SK-N-SH (cell line): ENCODE data around the gene NEK7. TPM values are rescaled to one million over a fixed set of nuclear protein-coding genes. Genes with fewer than 3 reads are reported as not detected.

Experiments
- CTCF ChIA-PET: fragments of 300-600, 350-600 bp; formaldehyde crosslinking; extraction: SDS; loops from one replicate; lab custom pipeline; 2021; lab: Yijun Ruan, JAX
- POLR2A ChIA-PET: fragments of 350-600 bp; sonication (Branson Sonifier 250); formaldehyde crosslinking; extraction: SDS; loops from one replicate; lab custom pipeline; 2020; ENCODE audit warnings: antibody characterized with exemption, inconsistent platforms; lab: Yijun Ruan, JAX
- DNase-seq: peaks from one replicate; pipeline ENCODE4 v3.0.0; 2012
- H2AFZ ChIP-seq: fragments of 200-600 bp; sonication (generic); 2 replicates; pipeline ENCODE4 v1.8.1; 2016; ENCODE audit warnings: antibody characterized with exemption, mild to moderate bottlenecking, low read depth
- H3F3A ChIP-seq: fragments of 200-600 bp; sonication (generic); replicated peaks from 2 replicates; pipeline ENCODE3; 2016; ENCODE audit warnings: antibody characterized with exemption, mild to moderate bottlenecking; ENCODE audit not compliant: insufficient read depth
- H3K27ac ChIP-seq, 2 experiments: fragments of 200-500 bp in 1 of 2; fragments of 200-600 bp in 1 of 2; sonication (Bioruptor generic) in 1 of 2; sonication (generic), shearing (Covaris generic) in 1 of 2; 2 replicates each; pipeline versions ENCODE4 v1.5.1 to v1.6.1; 2014 to 2016; ENCODE audit warnings: low read depth in 2 of 2, inconsistent platforms in 1 of 2, low read length in 1 of 2, mild to moderate bottlenecking in 1 of 2, mixed read lengths in 1 of 2
- H3K27me3 ChIP-seq: fragments of 200-600 bp; sonication (generic), shearing (Covaris generic); 2 replicates; pipeline ENCODE4 v1.6.1; 2016; ENCODE audit warnings: mixed run types; ENCODE audit not compliant: insufficient read depth
- H3K36me3 ChIP-seq, 2 experiments: fragments of 200-500 bp in 1 of 2; fragments of 200-600 bp in 1 of 2; sonication (Bioruptor generic) in 1 of 2; sonication (generic) in 1 of 2; replicated peaks in 1 of 2; 2 replicates each; pipeline versions ENCODE3 to v1.5.1; 2014 to 2016; ENCODE audit warnings: low read length in 1 of 2, mild to moderate bottlenecking in 1 of 2; ENCODE audit not compliant: insufficient read depth in 2 of 2, control insufficient read depth in 1 of 2
- H3K4me1 ChIP-seq, 2 experiments: fragments of 200-500 bp in 1 of 2; fragments of 200-600 bp in 1 of 2; sonication (Bioruptor generic) in 1 of 2; sonication (generic), shearing (Covaris generic) in 1 of 2; 2 replicates each; pipeline versions ENCODE4 v1.5.1 to v1.6.1; 2014 to 2016; ENCODE audit warnings: low read depth in 1 of 2, low read length in 1 of 2, mixed run types in 1 of 2; ENCODE audit not compliant: insufficient read depth in 2 of 2, control insufficient read depth in 1 of 2
- H3K4me2 ChIP-seq: fragments of 200-600 bp; sonication (generic), shearing (Covaris generic); 2 replicates; pipeline ENCODE4 v1.6.1; 2017; ENCODE audit warnings: mixed run types
- H3K4me3 ChIP-seq, 2 experiments: fragments of 200-500 bp in 1 of 2; fragments of 200-600 bp in 1 of 2; sonication (Bioruptor generic) in 1 of 2; sonication (generic), shearing (Covaris generic) in 1 of 2; 2 replicates each; pipeline versions ENCODE4 v1.5.1 to v1.8.1; 2014 to 2016; ENCODE audit warnings: low read depth in 2 of 2, inconsistent platforms in 1 of 2, low read length in 1 of 2, mild to moderate bottlenecking in 1 of 2, mixed read lengths in 1 of 2, moderate library complexity in 1 of 2
- H3K79me2 ChIP-seq: fragments of 200-600 bp; sonication (generic); 2 replicates; pipeline ENCODE4 v1.8.1; 2017; ENCODE audit warnings: mild to moderate bottlenecking; ENCODE audit not compliant: insufficient read depth
- H3K9ac ChIP-seq: fragments of 200-600 bp; sonication (generic); 2 replicates; pipeline ENCODE4 v1.6.1; 2017; ENCODE audit warnings: mixed run types
- H3K9me2 ChIP-seq: fragments of 200-600 bp; sonication (generic); 2 replicates; pipeline ENCODE4 v1.6.1; 2017; ENCODE audit warnings: mixed run types
- H3K9me3 ChIP-seq: fragments of 200-600 bp; sonication (generic); 2 replicates; pipeline ENCODE4 v1.6.1; 2017; ENCODE audit warnings: mixed run types, mild to moderate bottlenecking, moderate library complexity
- H4K20me1 ChIP-seq: fragments of 200-600 bp; sonication (generic); 2 replicates; pipeline ENCODE4 v1.6.1; 2017; ENCODE audit warnings: mild to moderate bottlenecking, mixed run types; ENCODE audit not compliant: insufficient read depth
- ELF1 ChIP-seq: IDR thresholded peaks from 2 replicates; pipeline ENCODE4 v1.4.0; 2012
- EP300 ChIP-seq, 2 experiments: IDR thresholded peaks; 2 replicates each; pipeline versions ENCODE4 v1.4.0 to v1.6.1; 2012; ENCODE audit warnings: borderline replicate concordance in 1 of 2, low read depth in 1 of 2, low read length in 1 of 2
- FOSL2 ChIP-seq: IDR thresholded peaks from 2 replicates; pipeline ENCODE4 v1.4.0; 2012; ENCODE audit warnings: low read depth, mild to moderate bottlenecking, moderate library complexity, borderline replicate concordance
- FOXJ3 ChIP-seq: sonication (generic); formaldehyde crosslinking; IDR thresholded peaks from 2 replicates; pipeline ENCODE4 v1.5.1; 2020; ENCODE audit warnings: mild to moderate bottlenecking, missing genetic modification reagents
- GATA2 ChIP-seq: sonication (generic); formaldehyde crosslinking; IDR thresholded peaks from 2 replicates; pipeline ENCODE4 v1.5.0; 2020; ENCODE audit warnings: mild to moderate bottlenecking, missing genetic modification reagents
- JUND ChIP-seq: IDR thresholded peaks from 2 replicates; pipeline ENCODE4 v1.4.0; 2012
- MXI1 ChIP-seq: IDR thresholded peaks from 2 replicates; pipeline ENCODE4 v1.6.1; 2012; ENCODE audit warnings: mild to moderate bottlenecking, low read depth, low read length, improper control_type of control experiment
- RCOR1 ChIP-seq: fragments of 150-350 bp; IDR thresholded peaks from 2 replicates; pipeline ENCODE4 v1.6.1; 2017; ENCODE audit warnings: antibody characterized with exemption, low read length
- TAF1 ChIP-seq: IDR thresholded peaks from 2 replicates; pipeline ENCODE4 v1.6.1; 2012; ENCODE audit warnings: low read depth, mild to moderate bottlenecking, low read length, moderate library complexity, borderline replicate concordance
- WGBS: methylation state at CpG from one replicate; pipeline ENCODE4 v1.1.6; 2017; ENCODE audit warnings: low lambda C conversion rate; 5-methylcytosine and 5-hydroxymethylcytosine counted together
- polyA plus RNA-seq, 3 experiments: library from polyadenylated mRNA; depleted of rRNA; stranded (reverse); fragments of >200 nt; gene quantifications; 2 replicates each; pipeline ENCODE4 v1.2.3, GENCODE V29; 2012
- TF ChIP-seq, protein P1 (sequence below): fragments of 150-350 bp; IDR thresholded peaks from 2 replicates; pipeline ENCODE4 v1.6.1; 2016; ENCODE audit warnings: mild to moderate bottlenecking, low read depth, low read length
- TF ChIP-seq, protein P2 (sequence below): fragments of 150-350 bp; IDR thresholded peaks from 2 replicates; pipeline ENCODE4 v1.6.1; 2017; ENCODE audit warnings: antibody characterized with exemption, low read length, low read depth, borderline replicate concordance
- TF ChIP-seq, protein P3 (sequence below): IDR thresholded peaks from 2 replicates; pipeline ENCODE4 v1.4.0; 2012; ENCODE audit warnings: low read depth, borderline replicate concordance

The NEK7 gene
- polyA plus RNA-seq, 1 of the 3 experiments (the other 2 are of a cell fraction), result 85.8 TPM

DNA sequence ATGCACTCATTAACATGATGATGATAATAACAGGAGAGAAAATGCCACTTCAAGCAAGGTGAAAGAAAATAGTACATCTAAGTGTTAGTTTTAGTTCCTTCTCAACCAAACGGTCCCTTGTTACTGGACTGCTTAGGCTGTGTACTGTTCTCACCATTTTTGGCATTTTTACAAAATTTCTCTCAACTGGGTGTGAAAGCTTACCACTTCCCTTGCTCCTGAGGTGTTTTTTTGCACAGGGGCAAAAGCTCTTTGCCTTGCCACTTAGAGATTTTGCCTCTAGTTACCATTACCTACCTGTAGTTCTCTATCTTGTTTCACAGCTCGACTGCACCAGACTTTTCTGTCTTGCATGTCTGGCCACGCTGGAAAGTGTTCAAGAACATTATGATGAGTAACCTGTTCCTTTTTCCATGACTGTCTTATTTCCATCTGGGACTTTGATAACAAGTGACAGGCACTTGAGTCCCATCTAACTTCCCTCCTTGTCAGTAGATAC is 10.7 kb downstream of the NEK7 start (continued):
- TF ChIP-seq FOSL2 (peak; percentile 18; the same call in 1 of the 2 replicates), GATA2 (CRISPR knock-in tag) (no peak), ELF1 (no peak), TAF1 (no peak), FOXJ3 (CRISPR knock-in tag) (no peak)
- TF ChIP-seq, protein P1, sequence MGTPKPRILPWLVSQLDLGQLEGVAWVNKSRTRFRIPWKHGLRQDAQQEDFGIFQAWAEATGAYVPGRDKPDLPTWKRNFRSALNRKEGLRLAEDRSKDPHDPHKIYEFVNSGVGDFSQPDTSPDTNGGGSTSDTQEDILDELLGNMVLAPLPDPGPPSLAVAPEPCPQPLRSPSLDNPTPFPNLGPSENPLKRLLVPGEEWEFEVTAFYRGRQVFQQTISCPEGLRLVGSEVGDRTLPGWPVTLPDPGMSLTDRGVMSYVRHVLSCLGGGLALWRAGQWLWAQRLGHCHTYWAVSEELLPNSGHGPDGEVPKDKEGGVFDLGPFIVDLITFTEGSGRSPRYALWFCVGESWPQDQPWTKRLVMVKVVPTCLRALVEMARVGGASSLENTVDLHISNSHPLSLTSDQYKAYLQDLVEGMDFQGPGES, result no peak
- TF ChIP-seq, protein P2, sequence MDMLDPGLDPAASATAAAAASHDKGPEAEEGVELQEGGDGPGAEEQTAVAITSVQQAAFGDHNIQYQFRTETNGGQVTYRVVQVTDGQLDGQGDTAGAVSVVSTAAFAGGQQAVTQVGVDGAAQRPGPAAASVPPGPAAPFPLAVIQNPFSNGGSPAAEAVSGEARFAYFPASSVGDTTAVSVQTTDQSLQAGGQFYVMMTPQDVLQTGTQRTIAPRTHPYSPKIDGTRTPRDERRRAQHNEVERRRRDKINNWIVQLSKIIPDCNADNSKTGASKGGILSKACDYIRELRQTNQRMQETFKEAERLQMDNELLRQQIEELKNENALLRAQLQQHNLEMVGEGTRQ, result no peak

DNA sequence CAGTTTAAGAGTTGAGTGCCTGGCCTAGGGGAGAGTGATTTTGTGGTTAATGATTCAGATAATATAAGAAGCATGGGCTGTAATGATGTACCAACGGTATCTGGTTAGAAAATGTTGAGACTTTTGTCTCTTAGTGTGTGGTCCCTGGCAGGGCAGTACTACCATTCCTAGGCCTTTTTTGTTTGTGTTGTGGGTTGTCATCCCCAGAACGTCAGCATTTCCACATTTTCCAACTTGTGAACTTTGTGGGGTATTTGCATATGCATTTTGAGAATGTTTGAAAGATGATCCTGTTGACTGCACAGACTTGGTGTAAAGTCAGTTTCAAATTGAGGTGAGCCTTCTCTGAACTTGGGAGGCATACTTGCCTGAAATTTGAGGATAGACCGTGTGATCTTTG is 11.4 kb downstream of the NEK7 start:
- peaks cover 99% of the 10 kb centered on the region for H4K20me1 ChIP-seq
- H2AFZ ChIP-seq, result no peak overlapping the region
- CTCF ChIA-PET, result interaction anchor here (1.1 kb wide), 1 partner anchor 12 kb away, joined by 3 read pairs; no protein-coding TSS in a partner anchor
- peaks cover 26 to 38% of the 10 kb centered on the region in 2 experiments; a peak in 3 of 4 replicates for H3K4me1 ChIP-seq
- no peak overlapping the region for H3K9ac ChIP-seq
- no peaks in the 10 kb centered on the region for H3K9me2 ChIP-seq
- POLR2A ChIA-PET, result no interaction called here
- H3K9me3 ChIP-seq, result no peaks in the 10 kb centered on the region
- no peaks in the 10 kb centered on the region for H3K27me3 ChIP-seq
- peaks cover 35% of the 10 kb centered on the region for H3F3A ChIP-seq
- peak overlapping the region; percentile 53 to 58 for H3K27ac ChIP-seq
- H3K36me3 ChIP-seq, result peaks cover 0 to 19% of the 10 kb centered on the region in 2 experiments
- TF ChIP-seq TAF1 (no peak), MXI1 (no peak), RCOR1 (no peak), JUND (0 out of 2 replicates have a peak, but pooled peaks have one; percentile 19), EP300 (IDR thresholded peaks at IDR 0.05; ENCODE audit: borderline replicate concordance in 1 of 2, low read depth in 1 of 2, low read length in 1 of 2) (0 out of 4 replicates have a peak, but pooled peaks of 1 of the 2 experiments have one; percentile 3)
- TF ChIP-seq, protein P3, sequence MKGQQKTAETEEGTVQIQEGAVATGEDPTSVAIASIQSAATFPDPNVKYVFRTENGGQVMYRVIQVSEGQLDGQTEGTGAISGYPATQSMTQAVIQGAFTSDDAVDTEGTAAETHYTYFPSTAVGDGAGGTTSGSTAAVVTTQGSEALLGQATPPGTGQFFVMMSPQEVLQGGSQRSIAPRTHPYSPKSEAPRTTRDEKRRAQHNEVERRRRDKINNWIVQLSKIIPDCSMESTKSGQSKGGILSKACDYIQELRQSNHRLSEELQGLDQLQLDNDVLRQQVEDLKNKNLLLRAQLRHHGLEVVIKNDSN, result no peak
- peaks cover 100% of the 10 kb centered on the region for H3K79me2 ChIP-seq
- no peak overlapping the region for H3K4me3 ChIP-seq
- 66% methylated on average over 3 of the region's 3 CpGs for WGBS
- H3K4me2 ChIP-seq, result peak overlapping the region; percentile 34; the same call in 1 of the 2 replicates
- DNase-seq, result no peak
